ENCODE data around the gene OR5H2.
A peak's percentile ranks its signal among the peaks of the same experiment; 100 is the strongest.
"Not testable (repeated sequence)": the region's sequence is repeated elsewhere in the genome, so short reads cannot be mapped to it uniquely, and the experiment has no call there.

The OR5H2 gene

GRCh38 chr3:98282205-98282604, at the start of gene OR5H2:
OR5H2 (plus strand) TSS chr3:98282505; CDS start chr3:98282903, 398 bp downstream.
- DNase-seq = no peak

DNA sequence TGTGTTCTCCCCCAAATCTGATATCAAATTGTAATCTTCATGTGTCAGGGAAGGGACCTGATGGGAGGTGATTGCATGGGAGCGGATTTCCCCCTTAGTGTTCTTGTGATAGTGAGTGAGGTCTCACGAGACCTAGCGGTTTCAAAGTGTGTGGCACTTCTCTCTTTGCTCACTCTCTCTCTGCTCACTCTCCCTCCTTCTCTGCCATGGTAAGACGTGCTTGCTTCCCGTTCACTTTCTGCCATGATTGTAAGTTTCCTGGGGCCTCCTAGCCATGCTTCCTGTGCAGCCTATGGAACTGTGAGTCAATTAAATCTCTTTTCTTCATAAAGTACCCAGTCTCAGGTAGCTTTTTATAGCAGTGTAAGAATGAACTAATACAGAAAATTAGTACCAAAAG, 48.8 kb upstream of the OR5H2 start:
- DNase-seq = no peak

GRCh38 chr3:98240131-98240530, 42.2 kb upstream of the OR5H2 start:
- no peak for DNase-seq

DNA sequence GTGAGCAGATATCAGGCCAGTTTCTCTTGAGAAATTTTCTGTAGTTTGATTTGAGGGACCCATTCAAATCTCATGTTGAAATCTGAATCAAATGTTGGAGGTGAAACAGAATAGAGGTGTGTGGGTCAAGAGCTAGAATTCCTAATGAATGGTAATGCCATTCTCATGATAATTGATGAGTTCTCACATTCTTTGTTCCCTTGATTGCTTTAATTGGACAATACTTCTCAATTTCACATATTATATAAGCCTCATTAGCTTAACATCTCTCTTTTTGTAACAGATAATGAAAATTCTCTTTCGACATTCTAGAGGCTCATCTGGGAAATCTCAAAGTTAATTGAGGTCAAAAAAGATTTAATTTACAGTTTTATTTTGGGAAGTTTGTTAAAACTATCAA, 40.1 kb upstream of the OR5H2 start:
- no peak for DNase-seq

GRCh38 chr3:98243843-98244242, 38.5 kb upstream of the OR5H2 start:
- DNase-seq = no peak

DNA sequence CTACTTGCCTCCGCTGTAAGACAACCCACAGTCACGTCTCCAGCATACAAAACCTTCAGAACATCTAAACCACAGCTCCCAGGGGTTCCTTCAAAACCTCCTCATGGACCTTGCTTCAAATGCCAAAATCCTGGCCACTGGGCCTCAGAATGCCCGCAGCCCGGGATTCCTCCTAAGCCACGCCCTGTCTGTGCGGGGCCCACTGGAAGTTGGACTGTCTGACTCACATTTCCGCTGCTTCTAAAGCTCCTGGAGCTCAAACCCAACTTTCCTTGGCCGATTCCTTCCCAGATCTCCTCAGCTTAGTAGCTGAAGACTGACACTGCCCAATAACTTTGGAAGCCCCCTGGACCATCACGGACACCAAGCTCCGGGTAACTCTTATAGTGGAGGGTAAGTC, 36.2 kb upstream of the OR5H2 start:
- DNase-seq = no peak

- not testable (repeated sequence) for DNase-seq
Observed at GRCh38 chr3:98256026-98256425, 26.3 kb upstream of the OR5H2 start.

- DNase-seq = no peak
Observed at GRCh38 chr3:98259707-98260106, 22.6 kb upstream of the OR5H2 start.

DNA sequence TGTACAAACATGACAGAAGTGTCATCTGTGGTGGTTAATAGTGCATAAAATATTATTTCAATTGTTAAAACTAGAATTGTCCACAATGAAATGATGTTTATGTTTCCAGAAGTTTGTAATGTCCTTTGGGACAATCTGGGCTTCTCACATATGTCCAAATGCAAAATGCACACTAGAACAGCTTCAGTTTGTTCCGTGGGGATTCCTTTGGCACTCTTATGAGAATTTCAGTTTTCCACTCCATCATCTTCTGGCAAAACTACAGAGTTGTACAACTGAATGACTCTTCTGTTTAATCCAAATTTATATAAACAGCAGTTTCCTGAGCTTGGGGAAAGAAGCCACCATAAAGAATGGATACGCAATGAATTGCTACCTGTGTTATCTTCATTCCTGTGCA, 20.3 kb upstream of the OR5H2 start:
- DNase-seq = no peak

DNA sequence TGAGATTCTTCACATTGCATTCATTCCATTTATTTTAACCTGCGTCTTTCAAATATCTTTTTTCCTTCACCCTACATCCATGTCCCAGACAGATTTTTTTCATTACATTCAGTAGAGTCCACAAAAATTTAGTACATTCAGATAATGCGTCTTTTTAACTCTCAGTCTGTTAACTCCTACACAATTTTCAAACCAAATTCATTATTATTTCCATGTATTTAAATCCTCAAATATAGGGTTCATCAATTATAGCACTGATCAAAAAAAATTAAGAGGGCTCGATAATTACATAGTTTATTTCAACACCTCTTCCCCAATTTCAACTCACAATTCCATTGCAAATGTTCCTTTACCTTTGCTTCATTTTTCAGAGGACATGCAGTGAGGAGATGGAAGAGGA, 18.4 kb upstream of the OR5H2 start, which contains the start of gene OR5H6:
Gene OR5H6, plus strand, starts transcription at position 301 of the 400 bp plus-strand sequence. Its CDS starts 89 bp downstream, at position 390.
- DNase-seq = no peak

DNA sequence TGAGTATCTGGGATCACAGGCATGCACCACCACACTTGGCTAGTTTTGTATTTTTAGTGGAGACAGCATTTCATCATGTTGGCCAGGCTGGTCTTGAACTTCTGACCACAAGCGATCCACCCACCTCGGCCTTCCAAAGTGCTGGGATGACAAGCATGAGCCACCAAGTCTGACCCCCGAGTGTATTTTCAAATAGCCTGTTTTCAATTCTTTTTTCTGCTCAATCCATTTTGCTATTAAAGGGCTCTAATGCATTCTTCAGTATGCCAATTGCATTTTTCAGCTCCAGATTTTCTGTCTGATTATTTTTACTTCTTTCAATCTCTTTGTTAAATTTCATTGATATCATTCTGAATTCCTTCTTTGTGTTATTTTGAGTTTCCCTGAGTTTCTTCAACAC, 12.5 kb upstream of the OR5H2 start:
- no peak for DNase-seq

- DNase-seq = no peak
Observed at GRCh38 chr3:98272126-98272525, 10.2 kb upstream of the OR5H2 start.

- DNase-seq = no peak
Observed at GRCh38 chr3:98274914-98275313, 7.4 kb upstream of the OR5H2 start.

DNA sequence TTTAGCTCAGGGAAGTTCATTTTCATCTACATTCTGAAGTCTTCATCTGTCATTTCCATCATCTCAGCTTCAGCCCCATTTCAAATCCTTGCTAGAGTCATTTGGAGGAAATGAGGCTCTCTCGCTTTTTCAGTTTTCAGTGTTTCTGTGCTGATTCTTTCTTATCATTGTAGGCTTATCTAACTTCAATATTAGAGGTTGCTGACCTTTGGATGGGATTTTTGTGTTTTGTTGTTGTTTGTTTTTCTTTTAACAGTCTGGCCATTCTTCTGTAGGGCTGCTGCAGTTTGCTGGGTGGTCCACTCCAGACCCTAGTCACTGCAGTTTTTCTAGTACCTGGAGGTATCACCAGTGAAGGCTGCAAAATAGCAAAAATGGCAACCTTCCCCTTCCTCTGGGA, 8.6 kb downstream of the OR5H2 start:
- no peak for DNase-seq

DNA sequence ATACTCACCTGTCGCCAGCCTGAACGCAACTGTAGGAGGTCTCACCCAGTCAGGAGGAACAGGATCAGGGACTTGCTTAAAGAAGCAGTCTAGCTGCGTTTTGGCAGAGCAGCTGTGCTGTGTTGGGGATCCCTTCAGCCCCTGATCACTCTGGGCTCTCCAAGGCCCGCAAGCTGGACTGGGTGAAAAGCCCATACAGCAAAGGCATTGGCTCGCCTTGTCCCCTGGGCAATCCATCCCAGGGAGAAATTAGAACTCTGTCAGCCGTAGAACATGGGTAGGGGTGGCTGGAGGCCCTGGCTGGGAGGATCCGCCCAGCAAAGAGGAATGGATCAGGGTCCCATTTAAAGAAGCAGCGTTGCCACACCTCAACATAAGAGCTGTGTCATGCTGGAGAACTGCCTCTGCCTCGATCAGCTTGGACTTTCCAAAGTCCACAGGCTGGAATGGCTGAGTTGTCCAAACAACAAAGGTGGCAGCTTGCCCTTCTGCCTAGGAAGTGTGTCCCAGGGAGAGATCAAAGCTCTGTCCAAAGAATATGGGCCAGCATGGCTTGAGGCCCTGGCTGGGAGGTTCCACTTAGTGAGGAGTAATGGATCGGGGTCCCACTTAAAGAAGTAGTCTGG, 9.1 kb downstream of the OR5H2 start:
- DNase-seq = no peak

DNA sequence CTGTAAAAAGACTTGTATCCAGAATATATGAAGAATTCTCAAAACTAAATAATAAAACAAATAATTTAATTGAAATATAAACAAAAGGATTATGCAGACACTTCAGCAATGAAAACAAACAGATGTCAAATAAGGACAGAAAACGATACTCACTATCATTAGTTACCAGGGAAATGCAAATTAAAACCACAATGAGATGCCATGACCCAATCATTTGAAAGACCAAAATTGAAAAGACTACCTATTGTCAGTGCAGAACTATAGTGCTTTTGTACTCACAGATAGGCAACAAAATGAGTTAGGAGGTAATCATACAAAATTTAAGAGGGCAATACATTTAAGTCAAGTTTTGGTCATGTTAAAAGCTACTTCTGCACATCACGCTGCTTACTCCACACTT, 39.8 kb downstream of the OR5H2 start:
- no peak for DNase-seq

DNA sequence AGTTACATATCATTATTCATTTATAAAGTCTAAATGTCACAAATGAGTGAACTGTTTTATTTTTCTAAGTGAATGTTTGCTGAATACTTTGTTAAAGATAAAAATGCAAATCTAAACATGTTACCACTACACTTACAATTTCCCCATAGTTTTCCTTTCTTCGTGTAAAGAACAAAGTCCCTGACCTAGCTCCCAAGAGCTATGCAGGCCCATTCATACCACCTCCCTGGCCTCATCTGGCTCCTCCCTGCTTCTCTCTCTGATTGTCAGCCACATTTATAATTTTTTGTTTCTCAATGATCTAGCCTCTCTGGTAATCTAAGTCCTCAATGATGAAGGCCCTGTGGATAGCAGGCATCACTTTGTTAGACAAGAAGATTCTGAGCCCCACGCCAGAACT, 40.4 kb downstream of the OR5H2 start:
- no peak for DNase-seq

GRCh38 chr3:98323425-98323824, 41.1 kb downstream of the OR5H2 start:
- no peak for DNase-seq

DNA sequence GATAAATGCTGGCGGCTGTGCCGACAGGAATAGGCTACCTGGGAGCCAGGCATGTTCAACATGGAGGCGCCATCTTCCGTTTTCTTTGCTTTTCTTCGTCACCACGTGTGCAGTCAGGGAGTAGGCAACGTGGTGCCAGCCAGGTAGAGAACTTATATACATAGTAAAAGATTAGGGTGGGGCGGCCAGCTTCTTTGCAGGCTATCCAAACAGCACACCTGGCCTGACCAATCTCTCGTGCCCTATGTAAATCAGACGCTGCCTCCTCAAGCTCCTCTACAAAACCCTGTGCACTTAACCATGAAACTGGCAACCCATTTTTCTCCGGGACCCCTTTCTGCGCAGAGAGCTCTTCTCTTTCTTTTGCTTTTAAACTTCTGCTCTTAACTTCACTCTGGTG, 42.8 kb downstream of the OR5H2 start:
- no peak for DNase-seq

GRCh38 chr3:98326105-98326893, 44.0 kb downstream of the OR5H2 start:
- DNase-seq = no peak

- no peak for DNase-seq
Observed at GRCh38 chr3:98326945-98327344, 44.6 kb downstream of the OR5H2 start.

- DNase-seq = no peak
Observed at GRCh38 chr3:98328933-98329332, 46.6 kb downstream of the OR5H2 start.

- DNase-seq = peak; percentile 23
Observed at GRCh38 chr3:98329392-98330124, 47.3 kb downstream of the OR5H2 start.

DNA sequence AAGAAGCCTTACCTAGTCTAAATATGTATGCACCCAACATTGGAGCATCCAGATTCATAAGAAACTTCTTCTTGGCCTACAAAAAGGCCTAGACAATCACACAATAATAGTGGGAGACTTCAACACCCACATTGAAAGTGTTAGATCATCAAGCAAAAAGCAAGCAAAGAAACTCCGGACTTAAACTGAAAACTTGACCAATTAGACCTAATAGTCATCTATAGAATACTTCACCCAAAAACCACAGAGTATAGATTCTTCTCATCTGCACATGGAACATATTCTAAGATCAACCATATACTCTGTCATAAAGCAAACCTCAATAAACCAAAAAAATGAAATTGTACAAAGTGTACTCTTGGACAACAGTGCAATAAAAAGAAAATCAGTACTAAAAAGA, 49.0 kb downstream of the OR5H2 start:
- no peak for DNase-seq

All from NCI-H345 (cell line).